Adrenal gland (tissue), 12 donors: ENCODE results near the gene HHLA2. TPM values are rescaled to one million over a fixed set of nuclear protein-coding genes. Genes with fewer than 3 reads are reported as not detected.
"Not testable (repeated sequence)": the region's sequence is repeated elsewhere in the genome, so short reads cannot be mapped to it uniquely, and the experiment has no call there.

ENCODE experiments used
- DNase-seq, 7 donors: peaks; one replicate each; pipeline ENCODE4 v3.0.0-alpha.2; 2019 to 2020
- H3K27ac ChIP-seq, 5 donors: fragments of 200-600 bp; sonication (generic) in 4 of 5; 1 replicate in 3 of 5; 2 replicates in 2 of 5; pipeline versions ENCODE4 v1.5.1 to v1.8.0; 2016 to 2020; ENCODE audit warnings: mild to moderate bottlenecking in 1 of 5
- H3K27me3 ChIP-seq: fragments of 200-600 bp; 2 replicates; pipeline ENCODE4 v1.8.0; 2021
- H3K36me3 ChIP-seq, 2 donors: fragments of 200-600 bp; replicated peaks in 1 of 2; 1 replicate in 1 of 2; 2 replicates in 1 of 2; pipeline versions ENCODE4 v1.5.1 to v1.8.0; 2018 to 2022
- H3K4me1 ChIP-seq, 2 donors: fragments of 200-600 bp; replicated peaks in 1 of 2; 1 replicate in 1 of 2; 2 replicates in 1 of 2; pipeline versions ENCODE4 v1.5.1 to v1.8.0; 2018 to 2021
- H3K4me3 ChIP-seq, 4 donors: fragments of 200-600 bp; sonication (generic) in 3 of 4; one replicate each; pipeline ENCODE4 v1.5.1; 2016 to 2018
- H3K9me3 ChIP-seq, 3 donors: fragments of 200-600 bp; sonication (generic) in 1 of 3; replicated peaks in 1 of 3; 1 replicate in 2 of 3; 2 replicates in 1 of 3; pipeline versions ENCODE4 v1.5.1 to v1.8.0; 2016 to 2021
- POLR2A ChIP-seq, 2 donors: fragments of 450-650 bp; IDR thresholded peaks; one replicate each; pipeline ENCODE4 v1.6.1; 2017; ENCODE audit warnings: antibody characterized with exemption in 2 of 2, mild to moderate bottlenecking in 2 of 2, moderate library complexity in 1 of 2
- WGBS, 4 donors: extraction: QIAGEN DNeasy Blood & Tissue Kit in 2 of 4; methylation state at CpG; one replicate each; pipeline versions ENCODE4 v1.1.5 to v1.1.7; 2013 to 2017; 5-methylcytosine and 5-hydroxymethylcytosine counted together
- intact Hi-C, 2 donors: fragments of 100-400 bp; cut with DNase I; formaldehyde crosslinking; loops; one replicate each; pipeline versions ENCODE4 v1.14.1 to v1.15.0; 2022 to 2023
- polyA plus RNA-seq, 3 donors: library from polyadenylated mRNA; stranded (reverse); fragments of 200-250 nt in 2 of 3; fragments of 350-450 nt in 1 of 3; fragmentation: Illumina TruSeq in 1 of 3; extraction: RNeasy Lipid Tissue Mini Kit (QIAGEN cat#74804) in 1 of 3; gene quantifications; one replicate each; pipeline ENCODE4 v1.2.3, GENCODE V29; 2013 to 2014
- total RNA-seq, 9 donors: library from RNA; depleted of rRNA in 4 of 9; stranded (reverse); fragments of >200 nt in 4 of 9; fragments of 120-200 nt in 1 of 9; fragmentation: NEBNext Ultra II Directional in 1 of 9; extraction: Animal tissue kit (Norgen Biotek cat#: 25700) in 1 of 9; gene quantifications; one replicate each; pipeline versions ENCODE4 v1.1.0 to v1.2.4, GENCODE V29; 2013 to 2023
- TF ChIP-seq, protein P1 (sequence below), 6 experiments: fragments of 450-650 bp in 4 of 6; fragments of 200-600 bp in 2 of 6; sonication (generic) in 1 of 6; IDR thresholded peaks; 1 replicate in 5 of 6; 2 replicates in 1 of 6; pipeline versions ENCODE4 v1.5.1 to v1.8.0; 2016 to 2021; ENCODE audit warnings: antibody characterized with exemption in 6 of 6, mild to moderate bottlenecking in 2 of 6, moderate library complexity in 1 of 6
- donor health status: healthy with polysubstance abuse.
- donor health status: Bipolar disorder and iron deficiency.
- donor health status: DM: yes; HTN: yes; CAD: no.
- donor health status: DM: no; HTN: no; CAD: no.
- donor health status: DM: no; HTN: no; CAD: no.
- donor health status: DM: yes; HTN: yes; CAD: no.

Gene HHLA2
- total and polyA plus RNA-seq, 12 donors: 0.03 to 0.06 TPM; not detected in 10

DNA sequence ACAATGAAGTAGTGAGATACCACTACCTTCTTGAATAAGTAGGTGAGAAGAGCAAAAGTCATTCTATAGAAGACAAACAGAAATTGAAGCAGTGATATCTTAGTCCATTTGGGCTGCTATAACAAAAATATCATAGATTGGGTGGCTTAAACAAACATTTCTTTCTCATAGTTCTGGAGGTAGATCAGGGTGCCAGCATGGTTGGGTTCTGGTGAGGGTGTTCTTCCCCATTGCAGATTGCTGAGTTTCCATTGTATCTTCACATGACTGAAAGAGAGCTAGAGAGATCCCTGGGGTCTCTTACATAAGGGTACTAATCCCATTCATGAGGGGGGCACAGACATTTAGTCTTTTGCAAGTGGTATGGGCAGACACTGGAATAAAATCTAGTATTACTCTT lies 41.2 kb upstream of the HHLA2 start:
- intact Hi-C loops: no loop called here
- no peak overlapping the region for H3K4me3 ChIP-seq
- no peaks in the 10 kb centered on the region for H3K9me3 ChIP-seq
- no peak overlapping the region for H3K27ac ChIP-seq
- no peak for DNase-seq
- no peaks in the 10 kb centered on the region for H3K36me3 ChIP-seq
- no peak for TF ChIP-seq POLR2A (IDR thresholded peaks at IDR 0.05)
- TF ChIP-seq, protein P1, sequence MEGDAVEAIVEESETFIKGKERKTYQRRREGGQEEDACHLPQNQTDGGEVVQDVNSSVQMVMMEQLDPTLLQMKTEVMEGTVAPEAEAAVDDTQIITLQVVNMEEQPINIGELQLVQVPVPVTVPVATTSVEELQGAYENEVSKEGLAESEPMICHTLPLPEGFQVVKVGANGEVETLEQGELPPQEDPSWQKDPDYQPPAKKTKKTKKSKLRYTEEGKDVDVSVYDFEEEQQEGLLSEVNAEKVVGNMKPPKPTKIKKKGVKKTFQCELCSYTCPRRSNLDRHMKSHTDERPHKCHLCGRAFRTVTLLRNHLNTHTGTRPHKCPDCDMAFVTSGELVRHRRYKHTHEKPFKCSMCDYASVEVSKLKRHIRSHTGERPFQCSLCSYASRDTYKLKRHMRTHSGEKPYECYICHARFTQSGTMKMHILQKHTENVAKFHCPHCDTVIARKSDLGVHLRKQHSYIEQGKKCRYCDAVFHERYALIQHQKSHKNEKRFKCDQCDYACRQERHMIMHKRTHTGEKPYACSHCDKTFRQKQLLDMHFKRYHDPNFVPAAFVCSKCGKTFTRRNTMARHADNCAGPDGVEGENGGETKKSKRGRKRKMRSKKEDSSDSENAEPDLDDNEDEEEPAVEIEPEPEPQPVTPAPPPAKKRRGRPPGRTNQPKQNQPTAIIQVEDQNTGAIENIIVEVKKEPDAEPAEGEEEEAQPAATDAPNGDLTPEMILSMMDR (IDR thresholded peaks at IDR 0.05): no peak
- H3K27me3 ChIP-seq: no peaks in the 10 kb centered on the region
- H3K4me1 ChIP-seq: no peaks in the 10 kb centered on the region

GRCh38 chr3:108264534-108265298 lies 31.6 kb upstream of the HHLA2 start:
- H3K36me3 ChIP-seq, H3K4me3 ChIP-seq, DNase-seq, H3K4me1 ChIP-seq, H3K27ac ChIP-seq, H3K27me3 ChIP-seq, H3K9me3 ChIP-seq, intact Hi-C loops: not testable (repeated sequence)
- WGBS, 4 donors: 75 to 88% (median 85%) methylated on average over 5 of the region's 5 CpGs

- H3K27me3 ChIP-seq, intact Hi-C loops, H3K27ac ChIP-seq, H3K9me3 ChIP-seq, H3K4me1 ChIP-seq, DNase-seq, H3K4me3 ChIP-seq, H3K36me3 ChIP-seq: not testable (repeated sequence)
- 84 to 97% (median 89%) methylated on average over 3 of the region's 3 CpGs for WGBS, 4 donors
Observed at GRCh38 chr3:108268235-108268634, 28.1 kb upstream of the HHLA2 start.

- 50 to 83% (median 54%) methylated on average over 2 of the region's 2 CpGs for WGBS, 4 donors
- no peak overlapping the region for H3K4me3 ChIP-seq
- intact Hi-C loops: no loop called here
Observed at GRCh38 chr3:108271626-108272025, 24.7 kb upstream of the HHLA2 start.

GRCh38 chr3:108279066-108279465 lies 17.3 kb upstream of the HHLA2 start:
- H3K27me3 ChIP-seq, H3K27ac ChIP-seq, DNase-seq, H3K4me3 ChIP-seq, H3K36me3 ChIP-seq, intact Hi-C loops, H3K9me3 ChIP-seq, H3K4me1 ChIP-seq: not testable (repeated sequence)
- WGBS, 4 donors: 62 to 85% (median 80%) methylated on average over 4 of the region's 4 CpGs

More at GRCh38 chr3:108271626-108272025, 24.7 kb upstream of the HHLA2 start:
- no peaks in the 10 kb centered on the region for H3K36me3 ChIP-seq
- H3K4me1 ChIP-seq: no peaks in the 10 kb centered on the region
- no peak overlapping the region for H3K27ac ChIP-seq
- DNase-seq: no peak
- no peaks in the 10 kb centered on the region for H3K27me3 ChIP-seq
- H3K9me3 ChIP-seq: no peaks in the 10 kb centered on the region
- TF ChIP-seq POLR2A (IDR thresholded peaks at IDR 0.05): no peak
- TF ChIP-seq, protein P1 (IDR thresholded peaks at IDR 0.05): no peak

DNA sequence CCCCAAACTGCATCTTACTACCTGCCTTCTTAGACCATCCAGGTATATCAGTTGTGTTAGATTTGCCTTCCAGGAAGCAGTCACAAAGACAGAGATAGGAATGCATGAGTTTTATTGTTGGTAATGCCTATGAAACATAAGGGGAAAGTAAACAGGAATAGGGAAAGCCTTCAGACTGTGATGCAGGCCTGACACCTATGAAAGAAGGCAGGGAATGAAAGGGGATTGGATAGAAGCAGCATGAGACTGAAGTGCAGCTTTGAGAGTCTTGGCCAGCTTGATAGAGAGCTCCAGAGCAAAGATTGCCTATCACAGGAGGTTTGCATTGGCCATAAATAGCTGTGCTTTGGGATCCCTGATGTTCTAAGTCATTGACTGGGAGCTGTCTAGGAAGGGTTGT lies 15.9 kb upstream of the HHLA2 start:
- Histone ChIP-seq H3K9me3 (peaks cover 0 to 7% (median 0%) of the 10 kb centered on the region in 3 donors), H3K4me3 (no peak overlapping the region), H3K27ac (no peak overlapping the region), H3K4me1 (no peaks in the 10 kb centered on the region), H3K27me3 (no peaks in the 10 kb centered on the region), H3K36me3 (no peaks in the 10 kb centered on the region)
- intact Hi-C loops: no loop called here
- no peak for TF ChIP-seq POLR2A (IDR thresholded peaks at IDR 0.05)
- TF ChIP-seq, protein P1 (IDR thresholded peaks at IDR 0.05): no peak
- no peak for DNase-seq
